ENCODE measurements around the gene FLOT1. TPM values are rescaled to one million over a fixed set of nuclear protein-coding genes. Genes with fewer than 3 reads are reported as not detected.
A peak's percentile ranks its signal among the peaks of the same experiment; 100 is the strongest.

The FLOT1 gene
- total RNA-seq, 2 experiments from 2014 or later = 66.7 to 108 TPM

DNA sequence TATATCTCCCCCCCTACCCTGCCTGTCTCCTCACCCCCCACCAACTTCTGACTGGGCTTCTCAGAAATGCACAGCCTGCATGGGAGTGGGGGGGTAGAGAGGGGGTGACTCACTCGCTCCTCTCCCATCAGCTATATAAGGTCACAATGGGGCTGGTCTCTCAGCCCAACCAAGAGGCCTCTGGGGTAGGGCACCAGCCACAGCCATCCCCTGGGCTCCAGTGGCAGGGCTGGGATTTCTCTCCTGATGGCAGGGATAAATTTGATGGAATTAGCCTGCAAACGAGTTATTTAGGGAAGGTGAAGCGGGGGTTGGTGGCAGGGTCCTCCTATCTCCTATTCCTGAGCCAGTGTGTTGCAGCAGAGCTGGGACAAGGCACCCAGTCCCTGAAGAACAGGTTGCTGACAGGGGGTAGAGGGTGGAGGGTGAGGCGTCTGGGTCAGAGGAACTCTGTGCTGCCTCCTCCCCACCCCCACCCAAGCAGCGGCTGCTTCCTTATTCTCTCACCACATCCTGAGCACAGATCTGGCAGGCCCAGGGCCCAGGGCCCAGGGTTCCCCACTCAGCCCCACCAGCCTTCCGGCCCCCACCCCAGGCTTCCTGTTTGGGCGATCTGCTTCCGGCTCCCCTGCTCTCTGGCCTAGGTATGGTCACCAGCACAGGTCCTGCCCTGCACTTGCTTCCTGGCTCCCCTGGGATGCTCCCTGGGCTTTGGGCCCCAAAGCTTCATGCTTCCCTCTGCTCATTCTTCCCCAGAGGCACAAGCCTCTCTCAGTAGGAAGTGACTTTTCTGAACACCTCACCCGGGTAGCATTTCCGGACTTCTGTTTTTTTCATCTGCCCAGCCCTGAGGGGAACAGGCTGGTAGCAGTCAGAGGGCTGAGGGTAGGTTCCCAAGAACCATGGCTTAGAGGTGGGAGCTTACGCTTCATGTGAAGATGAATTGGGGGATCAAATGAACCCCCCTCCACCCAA, 60.1 kb downstream of the FLOT1 start:
- H3K36me3 ChIP-seq (ENCODE audit: insufficient read depth, low read length) = peaks cover 85% of the 10 kb centered on the region
- BruUV-seq (replicated peaks) = no TSS peak
- H3K9me2 ChIP-seq (ENCODE audit: insufficient read depth, low read length) = no peaks in the 10 kb centered on the region
- TF ChIP-seq, protein P1, sequence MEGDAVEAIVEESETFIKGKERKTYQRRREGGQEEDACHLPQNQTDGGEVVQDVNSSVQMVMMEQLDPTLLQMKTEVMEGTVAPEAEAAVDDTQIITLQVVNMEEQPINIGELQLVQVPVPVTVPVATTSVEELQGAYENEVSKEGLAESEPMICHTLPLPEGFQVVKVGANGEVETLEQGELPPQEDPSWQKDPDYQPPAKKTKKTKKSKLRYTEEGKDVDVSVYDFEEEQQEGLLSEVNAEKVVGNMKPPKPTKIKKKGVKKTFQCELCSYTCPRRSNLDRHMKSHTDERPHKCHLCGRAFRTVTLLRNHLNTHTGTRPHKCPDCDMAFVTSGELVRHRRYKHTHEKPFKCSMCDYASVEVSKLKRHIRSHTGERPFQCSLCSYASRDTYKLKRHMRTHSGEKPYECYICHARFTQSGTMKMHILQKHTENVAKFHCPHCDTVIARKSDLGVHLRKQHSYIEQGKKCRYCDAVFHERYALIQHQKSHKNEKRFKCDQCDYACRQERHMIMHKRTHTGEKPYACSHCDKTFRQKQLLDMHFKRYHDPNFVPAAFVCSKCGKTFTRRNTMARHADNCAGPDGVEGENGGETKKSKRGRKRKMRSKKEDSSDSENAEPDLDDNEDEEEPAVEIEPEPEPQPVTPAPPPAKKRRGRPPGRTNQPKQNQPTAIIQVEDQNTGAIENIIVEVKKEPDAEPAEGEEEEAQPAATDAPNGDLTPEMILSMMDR (conservative IDR thresholded peaks at IDR 0.05; ENCODE audit: low read length) = no peak
- no peak for TF ChIP-seq EZH2phosphoT487 (IDR thresholded peaks at IDR 0.05; ENCODE audit: borderline replicate concordance, low read depth, low read length)
- H4K20me1 ChIP-seq (ENCODE audit: insufficient read depth, low read length) = peaks cover 17% of the 10 kb centered on the region; the same call in 1 of the 2 replicates
- H2AFZ ChIP-seq (ENCODE audit: low read length) = no peak overlapping the region
- peaks cover 93% of the 10 kb centered on the region for H3K79me2 ChIP-seq (ENCODE audit: insufficient read depth, low read depth, low read length)
- POLR2A ChIA-PET = interaction anchor here (0.6 to 2.1 kb wide), 6 partner anchors 10 to 202 kb away, joined by 3 to 6 read pairs (median 4); partner anchors contain the start of genes C6orf136, DDR1 and DHX16
- peak overlapping the region; percentile 99 for H3K4me2 ChIP-seq (ENCODE audit: low read length)
- no peaks in the 10 kb centered on the region for H3K9me3 ChIP-seq (ENCODE audit: low read length)
- CTCF ChIA-PET (ENCODE audit: unreplicated experiment) = interaction anchor here (0.5 to 0.9 kb wide), 3 partner anchors 26 to 1376 kb away, joined by 3 to 4 read pairs (median 3); no protein-coding TSS in a partner anchor
- peaks cover 30% of the 10 kb centered on the region for H3K4me1 ChIP-seq (ENCODE audit: insufficient read depth, low read length, poor library complexity, severe bottlenecking)
- peak; percentile 95 for DNase-seq (ENCODE audit: low spot score)
- peak overlapping the region; percentile 95 for H3K4me3 ChIP-seq (ENCODE audit: low read depth, low read length, poor library complexity, severe bottlenecking)
- peak overlapping the region; percentile 95 for H3K27ac ChIP-seq (ENCODE audit: low read depth, low read length, poor library complexity, severe bottlenecking)
- intact Hi-C loops (cut with micrococcal nuclease; ENCODE audit: unreplicated experiment) = loop anchor here (1.0 to 10.0 kb wide), 2 partner anchors 39 to 812 kb away; partner anchors contain the start of gene MICB

DNA sequence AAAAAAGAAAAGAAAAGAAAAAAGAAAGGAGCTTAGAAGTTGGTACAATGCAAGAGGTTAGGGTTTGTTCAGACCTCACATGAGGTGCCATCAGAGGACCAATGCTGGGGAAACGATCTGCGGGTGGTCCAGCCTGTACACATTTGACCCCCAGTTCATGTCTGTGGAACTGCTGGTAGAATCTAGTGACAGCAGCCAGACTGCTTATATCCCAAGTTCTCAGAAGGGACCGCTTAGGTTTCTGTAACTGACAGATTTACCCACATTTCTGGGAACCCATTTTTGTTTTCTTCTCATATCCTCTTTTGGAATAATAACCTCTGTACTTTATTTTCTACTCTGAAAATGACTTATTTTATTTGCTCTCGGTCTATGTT, 60.7 kb downstream of the FLOT1 start:
- TF ChIP-seq, protein P1 (conservative IDR thresholded peaks at IDR 0.05; ENCODE audit: low read length) = no peak
- TF ChIP-seq EZH2phosphoT487 (IDR thresholded peaks at IDR 0.05; ENCODE audit: borderline replicate concordance, low read depth, low read length) = no peak
- Histone ChIP-seq H2AFZ (ENCODE audit: low read length) (no peak overlapping the region), H3K4me2 (ENCODE audit: low read length) (peak overlapping the region; percentile 99), H3K4me1 (ENCODE audit: insufficient read depth, low read length, poor library complexity, severe bottlenecking) (peaks cover 30% of the 10 kb centered on the region), H3K79me2 (ENCODE audit: insufficient read depth, low read depth, low read length) (peaks cover 93% of the 10 kb centered on the region), H3K36me3 (ENCODE audit: insufficient read depth, low read length) (peaks cover 92% of the 10 kb centered on the region), H3K9me3 (ENCODE audit: low read length) (no peaks in the 10 kb centered on the region), H4K20me1 (ENCODE audit: insufficient read depth, low read length) (peaks cover 17% of the 10 kb centered on the region; the same call in 1 of the 2 replicates), H3K27ac (ENCODE audit: low read depth, low read length, poor library complexity, severe bottlenecking) (peak overlapping the region; percentile 95), H3K4me3 (ENCODE audit: low read depth, low read length, poor library complexity, severe bottlenecking) (peak overlapping the region; percentile 95), H3K9me2 (ENCODE audit: insufficient read depth, low read length) (no peaks in the 10 kb centered on the region)
- CTCF ChIA-PET (ENCODE audit: unreplicated experiment) = interaction anchor here (0.6 to 1.0 kb wide), 3 partner anchors 26 to 49 kb away, joined by 3 to 4 read pairs (median 3); partner anchors contain the start of gene MDC1
- POLR2A ChIA-PET = interaction anchor here (1.0 to 2.1 kb wide), 5 partner anchors 9 to 202 kb away, joined by 3 to 5 read pairs (median 4); partner anchors contain the start of genes C6orf136, DDR1 and DHX16
- peak; percentile 20 for DNase-seq (ENCODE audit: low spot score)
- BruUV-seq (replicated peaks) = no TSS peak
- intact Hi-C loops (cut with micrococcal nuclease; ENCODE audit: unreplicated experiment) = loop anchor here (1.0 to 10.0 kb wide), 2 partner anchors 40 to 813 kb away; partner anchors contain the start of gene MICB
